HG03432 (cell line): ENCODE results near the gene PRKN.

ENCODE experiments used
- ATAC-seq: cut with Tn5 transposase; IDR thresholded peaks from one replicate; pipeline ENCODE4 v1.9.1; 2021; ENCODE audit warnings: mild to moderate bottlenecking, moderate library complexity; ENCODE audit not compliant: unreplicated experiment

PRKN gene

GRCh38 chr6:162203287-162203686 lies 524.3 kb downstream of the PRKN start:
- no peak for ATAC-seq

- no peak for ATAC-seq
These were observed 526.4 kb downstream of the PRKN start for GRCh38 chr6:162200945-162201690.

GRCh38 chr6:162200041-162200440 lies 527.5 kb downstream of the PRKN start:
- no peak for ATAC-seq

GRCh38 chr6:162198925-162199324 lies 528.6 kb downstream of the PRKN start:
- no peak for ATAC-seq

GRCh38 chr6:162198076-162198475 lies 529.5 kb downstream of the PRKN start:
- ATAC-seq: no peak

- no peak for ATAC-seq
These were observed 532.1 kb downstream of the PRKN start for GRCh38 chr6:162195441-162195840.

GRCh38 chr6:162190981-162191380 lies 536.6 kb downstream of the PRKN start:
- ATAC-seq: no peak

GRCh38 chr6:162187168-162187935 lies 540.2 kb downstream of the PRKN start:
- ATAC-seq: no peak

- ATAC-seq: no peak
These were observed 543.1 kb downstream of the PRKN start for GRCh38 chr6:162184465-162184864.

GRCh38 chr6:162181741-162182401 lies 545.7 kb downstream of the PRKN start:
- ATAC-seq: no peak

GRCh38 chr6:162181111-162181510 lies 546.5 kb downstream of the PRKN start:
- ATAC-seq: no peak

- ATAC-seq: no peak
These were observed 548.2 kb downstream of the PRKN start for GRCh38 chr6:162179196-162179951.

GRCh38 chr6:162178666-162179065 lies 548.9 kb downstream of the PRKN start:
- ATAC-seq: no peak

- no peak for ATAC-seq
These were observed 549.3 kb downstream of the PRKN start for GRCh38 chr6:162178266-162178665.

- ATAC-seq: no peak
These were observed 549.8 kb downstream of the PRKN start for GRCh38 chr6:162177746-162178145.

GRCh38 chr6:162173466-162173865 lies 554.1 kb downstream of the PRKN start:
- ATAC-seq: no peak

GRCh38 chr6:162165479-162165878 lies 562.1 kb downstream of the PRKN start:
- no peak for ATAC-seq

- peak; percentile 98 for ATAC-seq
These were observed 570.2 kb downstream of the PRKN start for GRCh38 chr6:162157167-162157870.

GRCh38 chr6:162156146-162156545 lies 571.4 kb downstream of the PRKN start:
- no peak for ATAC-seq

- no peak for ATAC-seq
These were observed 572.6 kb downstream of the PRKN start for GRCh38 chr6:162154930-162155329.
